Fibroblast of mammary gland (primary cell): ENCODE results near the gene KCNMA1.
A peak's percentile ranks its signal among the peaks of the same experiment; 100 is the strongest.

Source experiments
- DNase-seq: peaks from one replicate; pipeline ENCODE4 v3.0.0-alpha.2; 2010; ENCODE audit warnings: low read depth
- H3K4me3 ChIP-seq: 2 replicates; pipeline ENCODE4 v1.5.1; 2011; ENCODE audit warnings: low read depth, mild to moderate bottlenecking, low read length, moderate library complexity; ENCODE audit not compliant: control insufficient read depth
- CTCF ChIP-seq: conservative IDR thresholded peaks from 2 replicates; pipeline ENCODE4 v1.5.1; 2011; ENCODE audit warnings: low read depth, low read length, inconsistent platforms; ENCODE audit not compliant: control insufficient read depth, insufficient read depth

KCNMA1 gene

GRCh38 chr10:77010430-77010829 lies 627.2 kb downstream of the KCNMA1 start:
- TF ChIP-seq CTCF, result no peak
- no peak for DNase-seq
- H3K4me3 ChIP-seq, result no peak overlapping the region

GRCh38 chr10:77007834-77008233 lies 629.8 kb downstream of the KCNMA1 start:
- H3K4me3 ChIP-seq, result no peak overlapping the region
- no peak for DNase-seq
- TF ChIP-seq CTCF, result no peak

- no peak for TF ChIP-seq CTCF
Observed at GRCh38 chr10:77006836-77007511, 630.6 kb downstream of the KCNMA1 start.

GRCh38 chr10:77005871-77006270 lies 631.7 kb downstream of the KCNMA1 start:
- no peak for TF ChIP-seq CTCF
- no peak overlapping the region for H3K4me3 ChIP-seq
- no peak for DNase-seq

More at GRCh38 chr10:77006836-77007511, 630.6 kb downstream of the KCNMA1 start:
- DNase-seq, result peak; percentile 39
- no peak overlapping the region for H3K4me3 ChIP-seq

- peak; percentile 86 for TF ChIP-seq CTCF
- peak; percentile 66 for DNase-seq
- no peak overlapping the region for H3K4me3 ChIP-seq
Observed at GRCh38 chr10:77004917-77005564, 632.6 kb downstream of the KCNMA1 start.

GRCh38 chr10:77002872-77003271 lies 634.7 kb downstream of the KCNMA1 start:
- DNase-seq, result no peak
- TF ChIP-seq CTCF, result no peak
- H3K4me3 ChIP-seq, result no peak overlapping the region
